ENCODE measurements around the gene ABCC1. TPM values are rescaled to one million over a fixed set of nuclear protein-coding genes. Genes with fewer than 3 reads are reported as not detected.

The ABCC1 gene
- total and polyA plus RNA-seq, 3 experiments from 2014 or later: 9.9 to 64.8 (median 64.6) TPM

- Histone ChIP-seq H3K27ac (ENCODE audit: low read depth, low read length) (no peak overlapping the region), H3K4me3 (ENCODE audit: low read length) (no peak overlapping the region), H3K27me3 (ENCODE audit: insufficient read depth, low read length, poor library complexity, severe bottlenecking) (no peaks in the 10 kb centered on the region), H3K9me3 (ENCODE audit: low read length) (no peaks in the 10 kb centered on the region), H3K4me1 (ENCODE audit: insufficient read depth, low read length) (peaks cover 58% of the 10 kb centered on the region), H3K36me3 (ENCODE audit: insufficient read depth, low read length) (no peaks in the 10 kb centered on the region)
- H3K4me1 Mint-ChIP-seq: peaks cover 63 to 93% (median 82%) of the 10 kb centered on the region in 3 donors
- peak overlapping the region in 5 of 7 donors; percentile 9 to 65 (median 43) for H3K4me3 Mint-ChIP-seq
- ChIA-PET POLR2A (no interaction called here), CTCF (no interaction called here)
- H3K36me3 Mint-ChIP-seq: peaks cover 0 to 14% (median 1%) of the 10 kb centered on the region in 3 donors
- H3K27ac Mint-ChIP-seq: peak overlapping the region; percentile 94 to 100 (median 98)
- no peaks in the 10 kb centered on the region for H3K9me3 Mint-ChIP-seq
- no peaks in the 10 kb centered on the region for H3K27me3 Mint-ChIP-seq
- no peak for DNase-seq
Measured at GRCh38 chr16:15963307-15963910, 14.0 kb downstream of the ABCC1 start.

- Histone ChIP-seq H3K27ac (ENCODE audit: low read depth, low read length) (no peak overlapping the region), H3K9me3 (ENCODE audit: low read length) (no peaks in the 10 kb centered on the region), H3K36me3 (ENCODE audit: insufficient read depth, low read length) (no peaks in the 10 kb centered on the region), H3K27me3 (ENCODE audit: insufficient read depth, low read length, poor library complexity, severe bottlenecking) (no peaks in the 10 kb centered on the region), H3K4me1 (ENCODE audit: insufficient read depth, low read length) (peaks cover 33% of the 10 kb centered on the region), H3K4me3 (ENCODE audit: low read length) (no peak overlapping the region)
- Mint-ChIP-seq H3K27me3 (no peaks in the 10 kb centered on the region), H3K4me3 (no peak overlapping the region), H3K27ac (peak overlapping the region in 7 of 8 donors; percentile 38 to 94 (median 55)), H3K4me1 (peaks cover 38 to 81% (median 63%) of the 10 kb centered on the region in 3 donors), H3K9me3 (peaks cover 0 to 2% (median under 1%) of the 10 kb centered on the region in 5 donors), H3K36me3 (peaks cover 8 to 24% (median 11%) of the 10 kb centered on the region in 3 donors)
- no peak for DNase-seq
- ChIA-PET CTCF (no interaction called here), POLR2A (no interaction called here)
Measured at GRCh38 chr16:15966420-15966819, 17.0 kb downstream of the ABCC1 start.

DNA sequence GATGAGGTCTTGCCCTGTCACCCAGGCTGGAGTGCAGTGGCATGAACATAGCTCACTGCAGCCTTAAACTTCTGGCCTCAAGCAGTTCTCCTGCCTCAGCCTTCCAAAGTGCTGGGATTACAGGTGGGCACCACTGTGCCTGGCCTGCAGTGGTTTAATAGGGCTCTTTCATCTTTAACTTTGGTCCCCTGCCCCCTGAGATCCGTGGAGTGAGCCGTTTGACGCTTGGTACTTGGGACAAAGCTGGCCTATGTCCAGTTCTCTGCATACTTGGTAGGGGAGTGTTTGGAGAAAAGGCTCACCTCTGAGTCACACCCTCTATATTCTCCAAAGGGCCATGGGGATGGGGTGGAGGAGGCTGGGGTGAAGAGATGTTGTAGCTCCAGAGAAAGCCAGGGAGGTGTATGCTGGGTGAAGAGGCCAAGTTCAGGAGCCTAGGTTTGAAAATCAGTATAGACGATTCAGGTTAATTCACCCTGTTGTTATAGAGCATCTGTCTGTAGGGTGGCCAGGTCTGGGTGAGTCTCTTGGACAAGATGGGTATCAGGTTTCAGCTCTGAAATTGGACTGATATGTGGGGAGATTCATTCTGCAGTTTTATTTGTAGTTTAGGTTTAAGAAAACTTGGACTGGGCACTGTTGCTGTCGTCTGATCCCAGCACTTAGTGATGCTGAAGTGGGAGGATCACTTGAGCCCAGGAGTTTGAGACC is 17.6 kb downstream of the ABCC1 start:
- Histone ChIP-seq H3K27ac (ENCODE audit: low read depth, low read length) (no peak overlapping the region), H3K9me3 (ENCODE audit: low read length) (no peaks in the 10 kb centered on the region), H3K36me3 (ENCODE audit: insufficient read depth, low read length) (no peaks in the 10 kb centered on the region), H3K27me3 (ENCODE audit: insufficient read depth, low read length, poor library complexity, severe bottlenecking) (no peaks in the 10 kb centered on the region), H3K4me3 (ENCODE audit: low read length) (no peak overlapping the region), H3K4me1 (ENCODE audit: insufficient read depth, low read length) (peaks cover 29% of the 10 kb centered on the region)
- Mint-ChIP-seq H3K36me3 (peaks cover 13 to 27% (median 16%) of the 10 kb centered on the region in 3 donors), H3K9me3 (peaks cover 0 to 5% (median 4%) of the 10 kb centered on the region in 5 donors), H3K4me3 (no peak overlapping the region), H3K27ac (peak overlapping the region; percentile 22 to 94 (median 54)), H3K4me1 (peaks cover 33 to 78% (median 60%) of the 10 kb centered on the region in 3 donors), H3K27me3 (no peaks in the 10 kb centered on the region)
- POLR2A ChIA-PET: no interaction called here
- peak in 1 of 5 donors; percentile 10 for DNase-seq
- CTCF ChIA-PET: interaction anchor here (0.6 to 1.4 kb wide), 2 partner anchors 8 to 17 kb away, joined by 3 to 4 read pairs; no protein-coding TSS in a partner anchor

- Histone ChIP-seq H3K27ac (ENCODE audit: low read depth, low read length) (no peak overlapping the region), H3K36me3 (ENCODE audit: insufficient read depth, low read length) (no peaks in the 10 kb centered on the region), H3K4me3 (ENCODE audit: low read length) (no peak overlapping the region), H3K27me3 (ENCODE audit: insufficient read depth, low read length, poor library complexity, severe bottlenecking) (no peaks in the 10 kb centered on the region), H3K9me3 (ENCODE audit: low read length) (no peaks in the 10 kb centered on the region), H3K4me1 (ENCODE audit: insufficient read depth, low read length) (peaks cover 21% of the 10 kb centered on the region)
- peak overlapping the region in 3 of 8 donors; percentile 2 to 22 (median 13) for H3K27ac Mint-ChIP-seq
- POLR2A ChIA-PET: no interaction called here
- no peak overlapping the region for H3K4me3 Mint-ChIP-seq
- H3K4me1 Mint-ChIP-seq: peaks cover 25 to 70% (median 52%) of the 10 kb centered on the region in 3 donors
- H3K36me3 Mint-ChIP-seq: peaks cover 18 to 30% (median 21%) of the 10 kb centered on the region in 3 donors
- CTCF ChIA-PET: interaction anchor here (0.6 to 1.4 kb wide), 2 partner anchors 7 to 17 kb away, joined by 3 to 4 read pairs; no protein-coding TSS in a partner anchor
- H3K27me3 Mint-ChIP-seq: no peaks in the 10 kb centered on the region
- no peak for DNase-seq
- H3K9me3 Mint-ChIP-seq: peaks cover 2 to 10% (median 7%) of the 10 kb centered on the region in 5 donors
Measured at GRCh38 chr16:15967655-15968315, 18.4 kb downstream of the ABCC1 start.

DNA sequence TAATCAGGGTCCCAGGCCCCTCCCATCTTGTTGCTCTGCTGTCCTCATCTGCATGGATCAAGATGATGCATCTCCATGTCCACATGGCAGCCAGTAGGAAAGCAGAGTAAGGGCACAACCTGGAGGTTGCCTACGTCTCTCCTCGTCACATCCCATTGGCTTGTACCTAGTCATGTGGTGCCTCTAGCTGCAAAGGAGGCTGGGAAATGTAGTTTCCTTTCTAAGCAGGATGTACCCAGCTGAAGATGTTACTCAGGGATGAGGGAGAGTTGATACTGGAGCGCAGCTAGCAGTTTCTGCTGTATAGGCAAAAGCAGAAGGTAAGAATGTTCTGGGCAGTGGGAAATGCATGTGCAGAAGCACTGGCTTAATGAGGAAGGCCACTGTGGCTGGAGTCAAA is 20.8 kb downstream of the ABCC1 start:
- Mint-ChIP-seq H3K4me1 (peaks cover 12 to 68% (median 48%) of the 10 kb centered on the region in 3 donors), H3K4me3 (no peak overlapping the region), H3K27me3 (no peaks in the 10 kb centered on the region), H3K27ac (peak overlapping the region in 2 of 8 donors; percentile 42 to 51), H3K36me3 (peaks cover 20 to 35% (median 21%) of the 10 kb centered on the region in 3 donors), H3K9me3 (peaks cover 2 to 11% (median 7%) of the 10 kb centered on the region in 5 donors)
- no peak overlapping the region for H3K27ac ChIP-seq (ENCODE audit: low read depth, low read length)
- DNase-seq: no peak
- ChIA-PET POLR2A (no interaction called here), CTCF (no interaction called here)
- H3K36me3 ChIP-seq (ENCODE audit: insufficient read depth, low read length): no peaks in the 10 kb centered on the region
- no peaks in the 10 kb centered on the region for H3K27me3 ChIP-seq (ENCODE audit: insufficient read depth, low read length, poor library complexity, severe bottlenecking)
- no peaks in the 10 kb centered on the region for H3K4me1 ChIP-seq (ENCODE audit: insufficient read depth, low read length)
- H3K4me3 ChIP-seq (ENCODE audit: low read length): no peak overlapping the region
- H3K9me3 ChIP-seq (ENCODE audit: low read length): no peaks in the 10 kb centered on the region

DNA sequence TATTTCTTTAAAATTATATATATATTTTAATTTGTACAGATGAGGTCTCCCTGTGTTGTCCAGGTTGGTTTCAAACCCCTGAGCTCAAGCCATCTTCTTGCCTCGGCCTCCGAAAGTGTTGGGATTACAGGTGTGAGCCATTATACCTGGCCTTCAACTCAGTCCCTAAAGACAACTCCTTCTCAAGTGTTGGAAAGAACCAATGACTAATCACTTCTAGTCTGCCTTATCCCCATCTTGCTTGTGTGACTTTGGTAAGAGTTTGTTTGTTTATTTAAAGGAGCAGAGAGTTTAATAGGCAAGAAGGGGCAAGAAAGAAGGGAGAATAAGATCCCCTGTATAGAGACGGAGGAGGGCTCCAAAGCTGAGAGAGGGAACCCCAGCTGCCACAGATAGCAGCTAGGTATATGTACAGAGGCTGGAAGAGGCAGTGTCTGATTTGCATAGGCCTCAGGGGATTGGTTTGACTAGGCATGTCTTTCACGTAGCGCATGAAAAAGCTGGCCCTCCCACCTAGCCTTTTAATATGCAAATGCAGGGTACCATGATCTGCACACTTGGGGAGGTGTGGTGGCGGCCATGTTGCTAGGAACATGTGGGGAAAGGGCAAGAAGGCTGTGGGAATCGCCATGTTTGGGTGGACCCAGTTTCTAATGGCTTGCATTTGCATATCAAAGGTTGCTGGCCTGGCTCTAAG is 21.5 kb downstream of the ABCC1 start:
- H3K4me3 ChIP-seq (ENCODE audit: low read length): no peak overlapping the region
- H3K27ac Mint-ChIP-seq: peak overlapping the region in 2 of 8 donors; percentile 30 to 51
- peaks cover 2 to 11% (median 7%) of the 10 kb centered on the region in 5 donors for H3K9me3 Mint-ChIP-seq
- ChIA-PET CTCF (no interaction called here), POLR2A (no interaction called here)
- H3K4me1 Mint-ChIP-seq: peaks cover 12 to 69% (median 51%) of the 10 kb centered on the region in 3 donors
- H3K4me3 Mint-ChIP-seq: no peak overlapping the region
- no peak for DNase-seq
- H3K27me3 ChIP-seq (ENCODE audit: insufficient read depth, low read length, poor library complexity, severe bottlenecking): no peaks in the 10 kb centered on the region
- no peak overlapping the region for H3K27ac ChIP-seq (ENCODE audit: low read depth, low read length)
- H3K36me3 Mint-ChIP-seq: peaks cover 20 to 38% (median 21%) of the 10 kb centered on the region in 3 donors
- no peaks in the 10 kb centered on the region for H3K27me3 Mint-ChIP-seq
- no peaks in the 10 kb centered on the region for H3K4me1 ChIP-seq (ENCODE audit: insufficient read depth, low read length)
- no peaks in the 10 kb centered on the region for H3K9me3 ChIP-seq (ENCODE audit: low read length)
- H3K36me3 ChIP-seq (ENCODE audit: insufficient read depth, low read length): no peaks in the 10 kb centered on the region

DNA sequence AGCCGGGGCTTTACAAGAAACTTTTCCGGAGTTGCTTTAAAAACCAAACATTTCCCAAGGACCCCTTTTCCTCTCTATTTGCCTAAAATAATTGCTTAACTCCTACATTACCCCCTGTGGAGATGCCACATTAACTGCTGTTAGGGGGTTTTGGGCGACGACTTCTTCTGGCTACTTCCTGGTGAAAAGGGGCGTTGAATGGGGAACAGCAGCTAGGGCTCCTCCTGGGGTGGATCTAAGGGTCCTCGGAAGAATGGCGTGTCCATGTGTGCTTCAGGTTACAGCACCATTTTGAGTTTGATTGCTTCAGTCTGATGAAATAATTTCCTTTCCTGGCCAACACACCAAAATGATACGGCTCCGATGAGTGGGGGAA is 22.0 kb downstream of the ABCC1 start:
- Histone ChIP-seq H3K27ac (ENCODE audit: low read depth, low read length) (no peak overlapping the region), H3K9me3 (ENCODE audit: low read length) (no peaks in the 10 kb centered on the region), H3K27me3 (ENCODE audit: insufficient read depth, low read length, poor library complexity, severe bottlenecking) (no peaks in the 10 kb centered on the region), H3K36me3 (ENCODE audit: insufficient read depth, low read length) (no peaks in the 10 kb centered on the region), H3K4me1 (ENCODE audit: insufficient read depth, low read length) (no peaks in the 10 kb centered on the region), H3K4me3 (ENCODE audit: low read length) (no peak overlapping the region)
- ChIA-PET POLR2A (no interaction called here), CTCF (no interaction called here)
- DNase-seq: no peak
- peak overlapping the region in 1 of 8 donors; percentile 30 for H3K27ac Mint-ChIP-seq
- peaks cover 14 to 71% (median 56%) of the 10 kb centered on the region in 3 donors for H3K4me1 Mint-ChIP-seq
- no peaks in the 10 kb centered on the region for H3K27me3 Mint-ChIP-seq
- peaks cover 20 to 40% (median 21%) of the 10 kb centered on the region in 3 donors for H3K36me3 Mint-ChIP-seq
- H3K9me3 Mint-ChIP-seq: peaks cover 2 to 11% (median 7%) of the 10 kb centered on the region in 5 donors
- no peak overlapping the region for H3K4me3 Mint-ChIP-seq

All from CD8-positive, alpha-beta memory T cell (primary cell).